Tibial artery (tissue), 4 donors: ENCODE measurements around the gene NTRK3.

ENCODE experiments used
- DNase-seq, 2 donors: peaks; one replicate each; pipeline ENCODE4 v3.0.0-alpha.2; 2019
- H3K27ac ChIP-seq, 2 donors: fragments of 200-600 bp; sonication (generic) in 1 of 2; 1 replicate in 1 of 2; 2 replicates in 1 of 2; pipeline ENCODE4 v1.5.1; 2018 to 2019; ENCODE audit warnings: mild to moderate bottlenecking in 1 of 2
- H3K27me3 ChIP-seq, 2 donors: fragments of 200-600 bp; sonication (generic) in 1 of 2; one replicate each; pipeline versions ENCODE4 v1.5.1 to v1.6.0; 2016 to 2019
- H3K36me3 ChIP-seq, 3 donors: fragments of 200-600 bp; sonication (generic) in 2 of 3; one replicate each; pipeline ENCODE4 v1.5.1; 2016 to 2019; ENCODE audit warnings: mild to moderate bottlenecking in 2 of 3
- H3K4me1 ChIP-seq, 4 donors: fragments of 200-600 bp; sonication (generic) in 2 of 4; 1 replicate in 3 of 4; 2 replicates in 1 of 4; pipeline ENCODE4 v1.5.1; 2016 to 2019
- H3K4me3 ChIP-seq, 2 donors: fragments of 200-600 bp; sonication (generic) in 1 of 2; 1 replicate in 1 of 2; 2 replicates in 1 of 2; pipeline ENCODE4 v1.5.1; 2018 to 2019; ENCODE audit warnings: mild to moderate bottlenecking in 2 of 2
- H3K9me3 ChIP-seq, 3 donors: fragments of 200-600 bp; sonication (generic) in 1 of 3; one replicate each; pipeline ENCODE4 v1.5.1; 2016 to 2019
- intact Hi-C: fragments of 100-400 bp; cut with DNase I; formaldehyde crosslinking; loops from one replicate; pipeline ENCODE4 v1.15.0; 2023; ENCODE audit warnings: low total_unique reads
- TF ChIP-seq, protein P1 (sequence below), 2 experiments: fragments of 200-600 bp in 1 of 2; fragments of 450-650 bp in 1 of 2; IDR thresholded peaks; one replicate each; pipeline ENCODE4 v1.5.1; 2017 to 2019; ENCODE audit warnings: antibody characterized with exemption in 2 of 2, mild to moderate bottlenecking in 1 of 2, moderate library complexity in 1 of 2

The NTRK3 gene

DNA sequence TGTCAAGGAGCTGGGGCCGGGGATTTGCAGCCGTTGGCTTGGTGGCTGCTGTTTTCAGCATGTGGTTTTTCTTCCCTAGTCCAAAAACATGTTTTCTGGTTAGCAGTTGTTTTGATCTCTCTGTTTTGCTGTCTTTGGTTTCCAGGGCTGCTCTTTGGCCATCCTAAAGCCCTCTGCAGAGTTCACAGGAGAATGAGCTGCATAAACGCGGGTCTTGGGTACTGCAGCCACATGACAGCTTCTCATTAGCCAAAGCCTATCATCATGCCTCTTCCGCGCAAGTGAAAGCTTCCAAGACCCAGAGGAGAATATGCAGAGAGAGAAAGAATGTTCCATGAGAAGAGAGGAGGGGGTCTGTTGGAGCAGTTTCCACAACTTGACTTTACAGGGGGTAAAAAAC, 138.5 kb downstream of the NTRK3 start:
- intact Hi-C loops: no loop called here
- no peaks in the 10 kb centered on the region for H3K36me3 ChIP-seq
- peaks cover 0 to 55% (median 18%) of the 10 kb centered on the region in 4 donors for H3K4me1 ChIP-seq
- no peaks in the 10 kb centered on the region for H3K9me3 ChIP-seq
- H3K27ac ChIP-seq: peak overlapping the region in 1 of 2 donors; percentile 19
- DNase-seq: peak in 1 of 2 donors; percentile 21
- H3K4me3 ChIP-seq: no peak overlapping the region
- H3K27me3 ChIP-seq: no peaks in the 10 kb centered on the region
- TF ChIP-seq, protein P1, sequence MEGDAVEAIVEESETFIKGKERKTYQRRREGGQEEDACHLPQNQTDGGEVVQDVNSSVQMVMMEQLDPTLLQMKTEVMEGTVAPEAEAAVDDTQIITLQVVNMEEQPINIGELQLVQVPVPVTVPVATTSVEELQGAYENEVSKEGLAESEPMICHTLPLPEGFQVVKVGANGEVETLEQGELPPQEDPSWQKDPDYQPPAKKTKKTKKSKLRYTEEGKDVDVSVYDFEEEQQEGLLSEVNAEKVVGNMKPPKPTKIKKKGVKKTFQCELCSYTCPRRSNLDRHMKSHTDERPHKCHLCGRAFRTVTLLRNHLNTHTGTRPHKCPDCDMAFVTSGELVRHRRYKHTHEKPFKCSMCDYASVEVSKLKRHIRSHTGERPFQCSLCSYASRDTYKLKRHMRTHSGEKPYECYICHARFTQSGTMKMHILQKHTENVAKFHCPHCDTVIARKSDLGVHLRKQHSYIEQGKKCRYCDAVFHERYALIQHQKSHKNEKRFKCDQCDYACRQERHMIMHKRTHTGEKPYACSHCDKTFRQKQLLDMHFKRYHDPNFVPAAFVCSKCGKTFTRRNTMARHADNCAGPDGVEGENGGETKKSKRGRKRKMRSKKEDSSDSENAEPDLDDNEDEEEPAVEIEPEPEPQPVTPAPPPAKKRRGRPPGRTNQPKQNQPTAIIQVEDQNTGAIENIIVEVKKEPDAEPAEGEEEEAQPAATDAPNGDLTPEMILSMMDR (IDR thresholded peaks at IDR 0.05): no peak

DNA sequence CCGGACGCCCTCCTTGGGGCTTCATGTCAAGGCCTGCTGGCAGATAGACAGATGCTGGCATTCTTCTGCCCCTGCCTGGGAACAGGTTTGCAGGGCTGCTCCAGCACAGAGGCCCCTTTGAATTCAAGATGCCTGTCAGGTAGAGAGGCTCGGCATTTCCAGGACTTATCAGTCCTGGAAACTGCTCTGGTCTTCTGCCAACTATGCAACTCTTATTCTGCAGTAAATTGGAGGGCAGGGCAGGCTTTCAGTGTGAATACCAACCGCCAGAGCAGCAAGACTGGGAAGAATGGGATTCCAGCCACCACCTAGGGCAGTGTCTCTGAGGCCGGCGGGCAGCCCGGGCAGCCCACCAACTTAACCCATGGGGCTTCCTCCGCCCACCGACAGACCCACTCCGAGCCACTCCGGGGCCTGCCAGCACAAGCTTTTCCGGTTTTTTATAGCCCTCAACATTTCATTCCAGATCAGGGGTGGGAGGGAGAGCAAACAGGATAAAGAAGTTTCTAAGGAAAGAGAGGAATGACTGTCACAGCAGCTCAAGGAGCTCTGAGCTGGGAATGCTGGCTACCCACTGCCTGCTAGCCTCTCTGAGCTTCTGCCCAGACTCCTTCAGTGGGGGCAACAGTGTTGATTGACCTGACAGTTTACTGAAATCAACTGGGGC, 140.9 kb downstream of the NTRK3 start:
- no peak for DNase-seq
- Histone ChIP-seq H3K4me1 (peaks cover 0 to 53% (median 18%) of the 10 kb centered on the region in 4 donors), H3K27me3 (no peaks in the 10 kb centered on the region), H3K27ac (peak overlapping the region; percentile 61 to 68), H3K4me3 (no peak overlapping the region), H3K36me3 (no peaks in the 10 kb centered on the region), H3K9me3 (no peaks in the 10 kb centered on the region)
- TF ChIP-seq, protein P1 (IDR thresholded peaks at IDR 0.05): no peak
- intact Hi-C loops: no loop called here

DNA sequence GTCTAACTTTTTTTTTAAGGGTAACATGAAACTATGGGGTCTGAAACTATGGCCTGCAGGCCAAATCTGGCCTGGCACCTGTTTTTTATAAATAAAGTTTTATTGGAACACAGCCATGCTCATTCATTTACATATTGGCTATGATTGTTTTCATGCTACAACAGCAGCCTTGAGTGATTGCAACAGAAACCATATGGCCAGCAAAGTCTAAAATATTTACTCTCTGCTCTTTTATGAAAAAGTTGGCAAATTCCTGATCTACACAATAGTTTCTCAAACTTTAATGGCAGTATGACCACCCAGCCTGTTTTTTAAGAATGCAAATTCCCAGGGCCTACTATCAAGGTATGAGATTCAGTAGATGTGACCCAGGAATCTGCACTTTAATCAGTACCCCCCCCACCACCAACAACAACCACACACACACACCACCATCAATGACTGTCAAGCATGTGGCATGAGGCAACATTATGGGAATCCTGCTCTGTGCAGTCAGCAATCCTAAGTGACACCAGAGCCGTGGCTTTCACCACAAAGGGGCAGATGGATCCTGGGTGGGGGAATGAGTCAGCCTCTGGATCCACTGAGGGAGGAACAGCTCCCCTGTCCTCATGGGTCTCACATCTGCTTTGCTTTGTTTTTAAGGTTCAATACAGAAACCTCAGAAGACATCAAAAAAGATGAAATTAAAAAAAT, 142.8 kb downstream of the NTRK3 start:
- intact Hi-C loops: no loop called here
- no peaks in the 10 kb centered on the region for H3K36me3 ChIP-seq
- TF ChIP-seq, protein P1 (IDR thresholded peaks at IDR 0.05): no peak

DNA sequence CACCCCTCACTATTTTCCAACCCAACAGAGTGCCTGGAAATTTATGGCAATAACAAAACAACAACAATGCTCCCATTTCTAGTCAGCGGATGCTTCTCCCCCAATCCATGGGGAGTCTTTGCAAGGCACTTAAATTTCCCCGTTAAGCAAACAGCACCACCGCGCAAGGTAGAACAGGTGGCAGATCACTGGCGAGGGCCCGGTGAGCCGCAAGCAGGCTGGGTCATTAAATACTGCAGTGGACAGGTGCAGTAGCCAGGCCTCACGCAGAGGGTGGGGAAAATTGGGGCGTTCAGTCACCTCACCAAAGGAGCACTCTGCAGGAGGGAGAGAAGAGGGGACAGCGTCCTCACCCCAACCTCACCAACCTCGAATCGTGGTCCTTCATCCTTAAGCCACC, 147.5 kb downstream of the NTRK3 start:
- Histone ChIP-seq H3K9me3 (no peaks in the 10 kb centered on the region), H3K27ac (no peak overlapping the region), H3K36me3 (no peaks in the 10 kb centered on the region), H3K27me3 (no peaks in the 10 kb centered on the region), H3K4me1 (peaks cover 0 to 20% (median 2%) of the 10 kb centered on the region in 4 donors), H3K4me3 (no peak overlapping the region)
- DNase-seq: no peak
- intact Hi-C loops: no loop called here
- TF ChIP-seq, protein P1 (IDR thresholded peaks at IDR 0.05): no peak

More for the DNA sequence above, 142.8 kb downstream of the NTRK3 start:
- Histone ChIP-seq H3K9me3 (no peaks in the 10 kb centered on the region), H3K27me3 (no peaks in the 10 kb centered on the region), H3K4me3 (no peak overlapping the region), H3K27ac (no peak overlapping the region), H3K4me1 (peaks cover 0 to 44% (median 18%) of the 10 kb centered on the region in 4 donors)
- DNase-seq: peak in 1 of 2 donors; percentile 6

DNA sequence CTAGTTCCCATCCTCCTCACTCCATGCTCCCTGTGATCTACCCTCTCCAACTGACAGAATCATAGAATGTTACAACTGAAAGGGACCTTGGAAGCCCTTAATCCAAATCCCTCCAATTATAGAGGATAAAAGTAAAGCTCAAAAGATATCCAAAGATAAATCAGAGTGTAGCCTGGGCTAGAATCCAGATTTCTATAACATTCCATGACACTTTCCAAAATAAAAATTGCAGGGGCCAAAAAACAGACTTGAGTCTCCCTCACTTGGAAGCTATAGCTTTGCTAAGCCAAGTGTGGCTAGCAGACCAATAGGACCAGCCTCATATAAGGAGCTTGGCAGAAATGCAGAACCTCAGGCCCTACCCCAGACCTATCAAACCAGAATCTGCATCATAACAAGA, 148.1 kb downstream of the NTRK3 start:
- H3K4me3 ChIP-seq: no peak overlapping the region
- peaks cover 0 to 20% (median 2%) of the 10 kb centered on the region in 4 donors for H3K4me1 ChIP-seq
- intact Hi-C loops: no loop called here
- H3K27me3 ChIP-seq: no peaks in the 10 kb centered on the region
- no peaks in the 10 kb centered on the region for H3K9me3 ChIP-seq
- H3K36me3 ChIP-seq: no peaks in the 10 kb centered on the region
- no peak overlapping the region for H3K27ac ChIP-seq
- DNase-seq: no peak
- TF ChIP-seq, protein P1 (IDR thresholded peaks at IDR 0.05): no peak
